Nephron progenitor cell (in vitro differentiated cells): Measurements from ENCODE around the gene COLGALT1.
"Not testable (repeated sequence)": the region's sequence is repeated elsewhere in the genome, so short reads cannot be mapped to it uniquely, and the experiment has no call there.

Source experiments
- DNase-seq: peaks from one replicate; pipeline ENCODE4 v3.0.0; 2021
- H3K27ac Mint-ChIP-seq: 2 replicates; pipeline ENCODE4 v1.8.0; 2021; ENCODE audit warnings: mild to moderate bottlenecking, moderate library complexity, mixed read lengths
- H3K27me3 Mint-ChIP-seq: 2 replicates; pipeline ENCODE4 v1.8.0; 2021; ENCODE audit warnings: mild to moderate bottlenecking, low read depth, mixed read lengths; ENCODE audit not compliant: poor library complexity
- H3K36me3 Mint-ChIP-seq: 2 replicates; pipeline ENCODE4 v1.8.0; 2021; ENCODE audit warnings: low read depth, mixed read lengths
- H3K4me1 Mint-ChIP-seq: 2 replicates; pipeline ENCODE4 v1.8.0; 2021; ENCODE audit warnings: mixed read lengths
- H3K4me3 Mint-ChIP-seq: 2 replicates; pipeline ENCODE4 v1.8.0; 2021; ENCODE audit warnings: mild to moderate bottlenecking, moderate library complexity, mixed read lengths
- H3K9me3 Mint-ChIP-seq: 2 replicates; pipeline ENCODE4 v1.8.0; 2021; ENCODE audit warnings: mild to moderate bottlenecking, moderate library complexity, mixed read lengths
- TF ChIP-seq, protein P1 (sequence below): fragments of 200-600 bp; sonication (generic); IDR thresholded peaks from 2 replicates; pipeline ENCODE4 v1.5.0; 2021; ENCODE audit warnings: antibody characterized with exemption

The COLGALT1 gene

GRCh38 chr19:17567940-17568339 is 12.5 kb downstream of the COLGALT1 start:
- peaks cover 44% of the 10 kb centered on the region for H3K36me3 Mint-ChIP-seq
- no peaks in the 10 kb centered on the region for H3K4me1 Mint-ChIP-seq
- TF ChIP-seq, protein P1, sequence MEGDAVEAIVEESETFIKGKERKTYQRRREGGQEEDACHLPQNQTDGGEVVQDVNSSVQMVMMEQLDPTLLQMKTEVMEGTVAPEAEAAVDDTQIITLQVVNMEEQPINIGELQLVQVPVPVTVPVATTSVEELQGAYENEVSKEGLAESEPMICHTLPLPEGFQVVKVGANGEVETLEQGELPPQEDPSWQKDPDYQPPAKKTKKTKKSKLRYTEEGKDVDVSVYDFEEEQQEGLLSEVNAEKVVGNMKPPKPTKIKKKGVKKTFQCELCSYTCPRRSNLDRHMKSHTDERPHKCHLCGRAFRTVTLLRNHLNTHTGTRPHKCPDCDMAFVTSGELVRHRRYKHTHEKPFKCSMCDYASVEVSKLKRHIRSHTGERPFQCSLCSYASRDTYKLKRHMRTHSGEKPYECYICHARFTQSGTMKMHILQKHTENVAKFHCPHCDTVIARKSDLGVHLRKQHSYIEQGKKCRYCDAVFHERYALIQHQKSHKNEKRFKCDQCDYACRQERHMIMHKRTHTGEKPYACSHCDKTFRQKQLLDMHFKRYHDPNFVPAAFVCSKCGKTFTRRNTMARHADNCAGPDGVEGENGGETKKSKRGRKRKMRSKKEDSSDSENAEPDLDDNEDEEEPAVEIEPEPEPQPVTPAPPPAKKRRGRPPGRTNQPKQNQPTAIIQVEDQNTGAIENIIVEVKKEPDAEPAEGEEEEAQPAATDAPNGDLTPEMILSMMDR, result no peak
- no peak overlapping the region for H3K27ac Mint-ChIP-seq
- DNase-seq, result no peak
- no peaks in the 10 kb centered on the region for H3K9me3 Mint-ChIP-seq
- H3K27me3 Mint-ChIP-seq, result no peaks in the 10 kb centered on the region
- H3K4me3 Mint-ChIP-seq, result no peak overlapping the region

DNA sequence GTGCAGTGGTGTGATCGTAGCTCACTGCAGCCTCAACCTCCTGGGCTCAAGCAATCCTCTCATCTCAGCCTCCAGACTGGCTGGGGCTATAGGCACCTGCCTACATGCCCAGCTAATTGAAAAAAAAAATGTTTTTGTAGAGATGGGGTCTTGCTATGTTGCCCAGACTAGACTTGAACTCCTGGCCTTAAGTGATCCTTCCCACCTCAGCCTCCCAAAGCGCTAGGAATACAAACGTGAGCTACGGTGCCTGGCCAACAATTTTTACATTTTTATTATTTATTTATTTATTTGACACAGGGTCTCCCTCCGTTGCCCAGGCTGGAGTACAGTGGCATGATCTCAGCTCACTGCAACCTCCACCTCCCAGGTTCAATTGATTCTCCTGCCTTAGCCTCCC is 14.8 kb downstream of the COLGALT1 start:
- H3K27me3 Mint-ChIP-seq, H3K4me3 Mint-ChIP-seq, DNase-seq, H3K9me3 Mint-ChIP-seq, H3K27ac Mint-ChIP-seq, H3K4me1 Mint-ChIP-seq: not testable (repeated sequence)
- H3K36me3 Mint-ChIP-seq, result peaks cover 39% of the 10 kb centered on the region

- H3K4me3 Mint-ChIP-seq, result no peak overlapping the region
- no peaks in the 10 kb centered on the region for H3K9me3 Mint-ChIP-seq
- no peaks in the 10 kb centered on the region for H3K4me1 Mint-ChIP-seq
- no peak overlapping the region for H3K27ac Mint-ChIP-seq
- no peaks in the 10 kb centered on the region for H3K27me3 Mint-ChIP-seq
- TF ChIP-seq, protein P1, result no peak
- peaks cover 39% of the 10 kb centered on the region for H3K36me3 Mint-ChIP-seq
- no peak for DNase-seq
These were observed 15.3 kb downstream of the COLGALT1 start for GRCh38 chr19:17570791-17571190.

- no peaks in the 10 kb centered on the region for H3K27me3 Mint-ChIP-seq
- peaks cover 10% of the 10 kb centered on the region for H3K4me1 Mint-ChIP-seq
- TF ChIP-seq, protein P1, result no peak
- H3K27ac Mint-ChIP-seq, result no peak overlapping the region
- no peak overlapping the region for H3K4me3 Mint-ChIP-seq
- no peak for DNase-seq
- no peaks in the 10 kb centered on the region for H3K9me3 Mint-ChIP-seq
- H3K36me3 Mint-ChIP-seq, result peaks cover 42% of the 10 kb centered on the region
These were observed 17.2 kb downstream of the COLGALT1 start for GRCh38 chr19:17572638-17573037.

- Mint-ChIP-seq H3K27me3 (no peaks in the 10 kb centered on the region), H3K9me3 (no peaks in the 10 kb centered on the region), H3K4me3 (no peak overlapping the region), H3K27ac (no peak overlapping the region), H3K36me3 (peaks cover 43% of the 10 kb centered on the region), H3K4me1 (peaks cover 28% of the 10 kb centered on the region)
- TF ChIP-seq, protein P1, result no peak
- peak; percentile 38 for DNase-seq
These were observed 20.7 kb downstream of the COLGALT1 start for GRCh38 chr19:17575871-17576757.

- TF ChIP-seq, protein P1, result no peak
- H3K4me3 Mint-ChIP-seq, result peak overlapping the region; percentile 67
- no peaks in the 10 kb centered on the region for H3K9me3 Mint-ChIP-seq
- H3K36me3 Mint-ChIP-seq, result peaks cover 45% of the 10 kb centered on the region
- no peak overlapping the region for H3K27ac Mint-ChIP-seq
- no peaks in the 10 kb centered on the region for H3K27me3 Mint-ChIP-seq
- peak; percentile 97 for DNase-seq
- peaks cover 28% of the 10 kb centered on the region for H3K4me1 Mint-ChIP-seq
These were observed 21.5 kb downstream of the COLGALT1 start for GRCh38 chr19:17576758-17577456.
